GM12878 (cell line): ENCODE results near the gene OXCT1. TPM values are rescaled to one million over a fixed set of nuclear protein-coding genes. Genes with fewer than 3 reads are reported as not detected.
"Not testable (repeated sequence)": the region's sequence is repeated elsewhere in the genome, so short reads cannot be mapped to it uniquely, and the experiment has no call there.

Source experiments
- ATAC-seq: fragments of 200-7000 bp; cut with Tn5 transposase; 3 replicates; pipeline ENCODE4 v1.9.1; 2020; ENCODE audit warnings: mild to moderate bottlenecking, moderate library complexity
- BruUV-seq: library from RNA; stranded (reverse); fragments of 400-500 nt; replicated peaks from 2 replicates; lab custom pipeline; 2021; lab: Mats Ljungman, UMichigan
- CTCF ChIA-PET: fragments of 300-600 bp; sonication (Branson Sonifier 250); formaldehyde crosslinking; extraction: SDS; loops from one replicate; lab custom pipeline; 2021; ENCODE audit warnings: inconsistent platforms; lab: Yijun Ruan, JAX
- POLR2A ChIA-PET: fragments of 350-600 bp; formaldehyde crosslinking; extraction: SDS; loops from one replicate; lab custom pipeline; 2021; ENCODE audit warnings: inconsistent platforms; lab: Charles Lee
- RAD21 ChIA-PET: fragments of 300-600 bp; sonication (Branson Sonifier 250); formaldehyde crosslinking; loops from one replicate; lab custom pipeline; 2023; ENCODE audit warnings: antibody characterized with exemption; ENCODE audit not compliant: unreplicated experiment; lab: Charles Lee
- SMC1A ChIA-PET: fragments of 300-600 bp; sonication (Branson Sonifier 250); formaldehyde crosslinking; loops from one replicate; lab custom pipeline; 2023; ENCODE audit not compliant: unreplicated experiment, uncharacterized antibody; lab: Charles Lee
- DNase-seq: peaks from one replicate; pipeline ENCODE4 v3.0.0-alpha.2; 2011; ENCODE audit warnings: low read depth, low spot score
- FAIRE-seq: peaks from 3 replicates; lab custom pipeline; 2011; peaks lifted over from hg19 to GRCh38; lab: Jason Lieb, UNC
- H2AFZ ChIP-seq: 2 replicates; pipeline ENCODE4 v1.6.0; 2011; ENCODE audit warnings: low read depth, low read length, control low read depth; ENCODE audit not compliant: control insufficient read depth
- H3K27ac ChIP-seq: 2 replicates; pipeline ENCODE4 v1.5.1; 2011; ENCODE audit warnings: control low read depth; ENCODE audit not compliant: control insufficient read depth, insufficient read depth
- H3K27me3 ChIP-seq, 2 experiments: replicated peaks in 1 of 2; 2 replicates each; pipeline versions ENCODE4 v1.6.0 to v1.6.1; 2011; ENCODE audit warnings: low read length in 1 of 2; ENCODE audit not compliant: control insufficient read depth in 2 of 2, insufficient read depth in 2 of 2
- H3K36me3 ChIP-seq, 2 experiments: 2 replicates each; pipeline ENCODE4 v1.5.1; 2011; ENCODE audit warnings: low read length in 1 of 2; ENCODE audit not compliant: control insufficient read depth in 2 of 2, insufficient read depth in 2 of 2
- H3K4me1 ChIP-seq: 2 replicates; pipeline ENCODE4 v1.6.1; 2011; ENCODE audit warnings: mild to moderate bottlenecking, low read length, moderate library complexity, mixed read lengths; ENCODE audit not compliant: control insufficient read depth, insufficient read depth
- H3K4me2 ChIP-seq: 2 replicates; pipeline ENCODE4 v1.6.0; 2011; ENCODE audit warnings: control low read depth; ENCODE audit not compliant: control insufficient read depth, insufficient read depth
- H3K4me3 ChIP-seq: fragments of 200-600 bp; sonication (generic); 2 replicates; pipeline ENCODE4 v1.5.1; 2016
- H3K79me2 ChIP-seq: 2 replicates; pipeline ENCODE4 v1.6.0; 2011; ENCODE audit warnings: low read length; ENCODE audit not compliant: control insufficient read depth, insufficient read depth
- H3K9ac ChIP-seq: 2 replicates; pipeline ENCODE4 v1.8.0; 2011; ENCODE audit warnings: low read length, control low read depth, mixed read lengths; ENCODE audit not compliant: control insufficient read depth, insufficient read depth
- H3K9me3 ChIP-seq: replicated peaks from 3 replicates; pipeline ENCODE4 v1.5.1; 2011; ENCODE audit warnings: mild to moderate bottlenecking, low read length; ENCODE audit not compliant: control insufficient read depth, insufficient read depth
- H4K20me1 ChIP-seq: 2 replicates; pipeline ENCODE4 v1.6.0; 2011; ENCODE audit not compliant: control insufficient read depth, insufficient read depth
- ESRRA ChIP-seq: IDR thresholded peaks from 2 replicates; pipeline ENCODE4 v1.6.1; 2012; ENCODE audit warnings: mild to moderate bottlenecking, low read length, improper control_type of control experiment
- JUNB ChIP-seq: IDR thresholded peaks from 2 replicates; pipeline ENCODE4 v1.6.1; 2016; ENCODE audit warnings: antibody characterized with exemption, mild to moderate bottlenecking
- MXI1 ChIP-seq: fragments of 150-350 bp; IDR thresholded peaks from 2 replicates; pipeline ENCODE4 v1.6.1; 2011; ENCODE audit warnings: low read depth, mild to moderate bottlenecking, inconsistent platforms, low read length, improper control_type of control experiment
- NR2F1 ChIP-seq: fragments of 450-650 bp; conservative IDR thresholded peaks from 2 replicates; pipeline ENCODE4 v1.6.1; 2017; ENCODE audit warnings: mild to moderate bottlenecking
- PAX8 ChIP-seq: fragments of 450-650 bp; IDR thresholded peaks from 2 replicates; pipeline ENCODE4 v1.6.1; 2017; ENCODE audit warnings: mild to moderate bottlenecking, moderate library complexity
- RAD21 ChIP-seq: IDR thresholded peaks from 2 replicates; pipeline ENCODE4 v1.6.1; 2011; ENCODE audit warnings: mild to moderate bottlenecking, low read depth, low read length, moderate library complexity; ENCODE audit not compliant: insufficient read depth
- ZNF24 ChIP-seq: fragments of 450-650 bp; IDR thresholded peaks from 2 replicates; pipeline ENCODE4 v1.6.1; 2017; ENCODE audit warnings: antibody characterized with exemption, mild to moderate bottlenecking
- ZNF622 ChIP-seq: fragments of 450-650 bp; IDR thresholded peaks from 2 replicates; pipeline ENCODE4 v1.6.1; 2017; ENCODE audit warnings: mild to moderate bottlenecking, inconsistent platforms
- WGBS: methylation state at CpG from one replicate; pipeline ENCODE4 v1.1.6; 2016; ENCODE audit warnings: low lambda C conversion rate; ENCODE audit not compliant: insufficient replicate concordance, insufficient coverage; ENCODE audit errors: missing lambda C conversion rate; 5-methylcytosine and 5-hydroxymethylcytosine counted together
- in situ Hi-C: fragments of 300-500 bp; cut with MboI; formaldehyde crosslinking; loops from 9 replicates; pipeline ENCODE4 v1.14.3; 2018; ENCODE audit warnings: mixed read lengths
- intact Hi-C: fragments of 100-400 bp; cut with micrococcal nuclease; formaldehyde crosslinking; loops from one replicate; pipeline ENCODE4 v1.14.2; 2022; ENCODE audit not compliant: unreplicated experiment
- polyA plus RNA-seq, 11 experiments: library from polyadenylated mRNA; depleted of rRNA in 4 of 11; unstranded in 6 of 11; stranded (reverse) in 5 of 11; fragments of >200 nt; fragmentation: Nextera tagmentation in 4 of 11; fragmentation: Illumina TruSeq in 1 of 11; extraction: Ambion mirVana in 4 of 11; extraction: Trizol in 1 of 11; gene quantifications; 1 replicate in 1 of 11; 2 replicates in 10 of 11; pipeline versions ENCODE4 v1.2.1 to v1.2.3, GENCODE V29; 2011 to 2016; ENCODE audit warnings: inconsistent platforms in 2 of 11, missing spikeins in 2 of 11, low read depth in 1 of 11
- total RNA-seq, 4 experiments: library from RNA; depleted of rRNA in 3 of 4; stranded (reverse); fragments of >200 nt in 3 of 4; fragmentation: Illumina TruSeq in 1 of 4; extraction: Trizol in 1 of 4; gene quantifications; 2 replicates each; pipeline versions ENCODE4 v1.2.1 to v1.2.3, GENCODE V29; 2013 to 2021
- TF ChIP-seq, protein P1 (sequence below): fragments of 450-650 bp; formaldehyde crosslinking; IDR thresholded peaks from 2 replicates; pipeline ENCODE4 v1.4.0; 2020; ENCODE audit warnings: mild to moderate bottlenecking, moderate library complexity

The OXCT1 gene
- total and polyA plus RNA-seq, 10 of the 15 experiments (the other 5 are each of a cell fraction or from before 2014, with no cell fraction given), result 46.9 to 103 (median 70.5) TPM

- in situ Hi-C loops, result no loop called here
- BruUV-seq, result no TSS peak
- SMC1A ChIA-PET, result interaction anchor here (0.6 to 1.5 kb wide), 3 partner anchors 8 to 102 kb away, joined by 3 read pairs; no protein-coding TSS in a partner anchor
- RAD21 ChIA-PET, result no interaction called here
- ATAC-seq (peak; percentile 61), DNase-seq (no peak), FAIRE-seq (no peak)
- Histone ChIP-seq H3K36me3 (peaks cover 1 to 10% of the 10 kb centered on the region in 2 experiments; a peak in 2 of 4 replicates), H3K79me2 (no peaks in the 10 kb centered on the region), H2AFZ (no peak overlapping the region), H3K4me2 (no peak overlapping the region), H3K27me3 (no peaks in the 10 kb centered on the region), H3K9me3 (no peaks in the 10 kb centered on the region; the same call in 2 of the 3 replicates), H3K4me3 (no peak overlapping the region), H3K9ac (no peak overlapping the region), H3K4me1 (no peaks in the 10 kb centered on the region), H3K27ac (no peak overlapping the region), H4K20me1 (no peaks in the 10 kb centered on the region)
- intact Hi-C loops, result no loop called here
- CTCF ChIA-PET, result interaction anchor here (1.0 to 1.1 kb wide), 2 partner anchors 9 to 18 kb away, joined by 3 to 4 read pairs; no protein-coding TSS in a partner anchor
- POLR2A ChIA-PET, result no interaction called here
- TF ChIP-seq ESRRA, result no peak
- TF ChIP-seq JUNB, result no peak
- TF ChIP-seq NR2F1, result no peak
- no peak for TF ChIP-seq PAX8
- no peak for TF ChIP-seq MXI1
- TF ChIP-seq ZNF24, result no peak
- TF ChIP-seq RAD21, result no peak
- TF ChIP-seq, protein P1, sequence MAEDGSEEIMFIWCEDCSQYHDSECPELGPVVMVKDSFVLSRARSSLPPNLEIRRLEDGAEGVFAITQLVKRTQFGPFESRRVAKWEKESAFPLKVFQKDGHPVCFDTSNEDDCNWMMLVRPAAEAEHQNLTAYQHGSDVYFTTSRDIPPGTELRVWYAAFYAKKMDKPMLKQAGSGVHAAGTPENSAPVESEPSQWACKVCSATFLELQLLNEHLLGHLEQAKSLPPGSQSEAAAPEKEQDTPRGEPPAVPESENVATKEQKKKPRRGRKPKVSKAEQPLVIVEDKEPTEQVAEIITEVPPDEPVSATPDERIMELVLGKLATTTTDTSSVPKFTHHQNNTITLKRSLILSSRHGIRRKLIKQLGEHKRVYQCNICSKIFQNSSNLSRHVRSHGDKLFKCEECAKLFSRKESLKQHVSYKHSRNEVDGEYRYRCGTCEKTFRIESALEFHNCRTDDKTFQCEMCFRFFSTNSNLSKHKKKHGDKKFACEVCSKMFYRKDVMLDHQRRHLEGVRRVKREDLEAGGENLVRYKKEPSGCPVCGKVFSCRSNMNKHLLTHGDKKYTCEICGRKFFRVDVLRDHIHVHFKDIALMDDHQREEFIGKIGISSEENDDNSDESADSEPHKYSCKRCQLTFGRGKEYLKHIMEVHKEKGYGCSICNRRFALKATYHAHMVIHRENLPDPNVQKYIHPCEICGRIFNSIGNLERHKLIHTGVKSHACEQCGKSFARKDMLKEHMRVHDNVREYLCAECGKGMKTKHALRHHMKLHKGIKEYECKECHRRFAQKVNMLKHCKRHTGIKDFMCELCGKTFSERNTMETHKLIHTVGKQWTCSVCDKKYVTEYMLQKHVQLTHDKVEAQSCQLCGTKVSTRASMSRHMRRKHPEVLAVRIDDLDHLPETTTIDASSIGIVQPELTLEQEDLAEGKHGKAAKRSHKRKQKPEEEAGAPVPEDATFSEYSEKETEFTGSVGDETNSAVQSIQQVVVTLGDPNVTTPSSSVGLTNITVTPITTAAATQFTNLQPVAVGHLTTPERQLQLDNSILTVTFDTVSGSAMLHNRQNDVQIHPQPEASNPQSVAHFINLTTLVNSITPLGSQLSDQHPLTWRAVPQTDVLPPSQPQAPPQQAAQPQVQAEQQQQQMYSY (CRISPR knock-in tag), result no peak
- TF ChIP-seq ZNF622, result no peak
Measured at GRCh38 chr5:41735213-41735612, 135.0 kb downstream of the OXCT1 start.

- ATAC-seq, FAIRE-seq, H3K4me3 ChIP-seq, H3K9me3 ChIP-seq, RAD21 ChIA-PET, DNase-seq, SMC1A ChIA-PET, H3K27me3 ChIP-seq, POLR2A ChIA-PET, H3K36me3 ChIP-seq, in situ Hi-C loops, intact Hi-C loops, BruUV-seq, H3K4me2 ChIP-seq, CTCF ChIA-PET, H3K4me1 ChIP-seq, H2AFZ ChIP-seq, H3K27ac ChIP-seq, H3K9ac ChIP-seq, H3K79me2 ChIP-seq, H4K20me1 ChIP-seq: not testable (repeated sequence)
- 93% methylated on average over 5 of the region's 5 CpGs for WGBS
Measured at GRCh38 chr5:41729381-41729780, 140.8 kb downstream of the OXCT1 start.
